HG03469 (cell line): ENCODE results near the gene C1QB.

ENCODE experiments used
- ATAC-seq: cut with Tn5 transposase; IDR thresholded peaks from one replicate; pipeline ENCODE4 v1.9.1; 2021; ENCODE audit warnings: mild to moderate bottlenecking, moderate library complexity, moderate number of reproducible peaks; ENCODE audit not compliant: unreplicated experiment

C1QB gene, protein sequence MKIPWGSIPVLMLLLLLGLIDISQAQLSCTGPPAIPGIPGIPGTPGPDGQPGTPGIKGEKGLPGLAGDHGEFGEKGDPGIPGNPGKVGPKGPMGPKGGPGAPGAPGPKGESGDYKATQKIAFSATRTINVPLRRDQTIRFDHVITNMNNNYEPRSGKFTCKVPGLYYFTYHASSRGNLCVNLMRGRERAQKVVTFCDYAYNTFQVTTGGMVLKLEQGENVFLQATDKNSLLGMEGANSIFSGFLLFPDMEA

GRCh38 chr1:22652881-22653316 is at the start of gene C1QB:
TSS of gene C1QB (plus strand) at chr1:22653236. CDS start at chr1:22659463, 6,227 bp downstream.
- ATAC-seq, result no peak

- ATAC-seq, result no peak
These were observed 46.9 kb upstream of the C1QB start for GRCh38 chr1:22606161-22606560.

DNA sequence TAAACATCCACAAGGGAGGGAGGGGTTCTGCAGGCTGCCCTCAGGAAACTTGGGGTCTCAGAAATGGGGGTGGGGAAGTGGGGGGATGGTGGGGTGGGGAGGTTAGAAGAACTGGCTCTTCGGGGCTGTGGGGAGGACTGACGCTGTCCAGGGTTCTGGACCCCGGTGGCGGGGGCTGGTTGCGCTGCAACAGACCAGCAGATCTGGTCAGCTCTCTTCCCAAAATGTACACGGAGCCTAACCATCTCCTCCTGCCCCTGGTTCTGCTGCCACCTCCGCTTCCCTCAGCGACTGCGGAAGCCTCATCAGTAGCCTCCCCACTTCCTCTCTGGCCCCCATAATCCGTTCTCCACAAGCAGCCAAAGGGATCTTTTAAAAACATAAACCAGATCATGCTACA is 45.9 kb upstream of the C1QB start:
- no peak for ATAC-seq

- no peak for ATAC-seq
These were observed 44.7 kb upstream of the C1QB start for GRCh38 chr1:22608361-22608760.

DNA sequence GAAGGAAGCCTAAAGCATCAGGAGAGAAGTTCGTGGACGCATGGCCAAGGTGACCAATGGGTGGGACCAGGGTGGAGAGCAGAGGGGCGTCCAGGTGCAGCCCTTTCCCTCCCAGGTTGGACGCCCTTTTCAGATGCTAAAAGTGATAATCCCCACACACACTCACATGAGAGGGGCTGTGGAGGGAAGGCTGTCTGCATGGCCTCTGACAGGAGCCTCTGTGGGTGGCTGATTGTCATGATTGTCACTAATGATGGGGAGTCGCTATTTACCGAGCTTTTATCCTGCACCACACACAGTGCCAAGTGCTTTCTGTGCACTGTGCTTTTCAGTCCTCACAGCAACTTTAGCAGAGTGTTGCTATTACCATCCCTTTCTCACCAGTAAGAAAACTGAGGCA is 43.7 kb upstream of the C1QB start:
- ATAC-seq, result no peak

DNA sequence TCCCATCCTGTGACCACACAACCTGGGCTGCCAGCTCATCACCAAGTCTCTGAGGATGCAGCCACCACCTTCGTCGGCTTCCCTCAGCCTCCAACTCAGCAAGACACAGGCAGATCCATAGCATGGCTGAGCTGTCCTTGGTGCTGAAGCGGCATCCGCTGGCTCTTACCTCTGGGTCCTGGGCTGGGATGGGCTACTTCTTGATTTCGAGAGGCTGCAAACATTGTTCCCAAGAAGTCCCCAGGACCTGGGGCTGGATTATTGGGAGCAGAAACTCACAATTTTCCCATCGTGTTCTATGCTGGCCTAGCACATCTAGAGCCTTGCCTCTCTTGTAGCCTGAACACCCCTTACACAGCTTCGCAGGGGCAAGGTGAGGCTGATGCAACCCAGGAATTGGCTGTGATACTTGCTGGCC is 41.5 kb upstream of the C1QB start:
- ATAC-seq, result no peak

GRCh38 chr1:22612671-22613571 is 40.1 kb upstream of the C1QB start:
- no peak for ATAC-seq

GRCh38 chr1:22613572-22613918 is 39.5 kb upstream of the C1QB start:
- no peak for ATAC-seq

DNA sequence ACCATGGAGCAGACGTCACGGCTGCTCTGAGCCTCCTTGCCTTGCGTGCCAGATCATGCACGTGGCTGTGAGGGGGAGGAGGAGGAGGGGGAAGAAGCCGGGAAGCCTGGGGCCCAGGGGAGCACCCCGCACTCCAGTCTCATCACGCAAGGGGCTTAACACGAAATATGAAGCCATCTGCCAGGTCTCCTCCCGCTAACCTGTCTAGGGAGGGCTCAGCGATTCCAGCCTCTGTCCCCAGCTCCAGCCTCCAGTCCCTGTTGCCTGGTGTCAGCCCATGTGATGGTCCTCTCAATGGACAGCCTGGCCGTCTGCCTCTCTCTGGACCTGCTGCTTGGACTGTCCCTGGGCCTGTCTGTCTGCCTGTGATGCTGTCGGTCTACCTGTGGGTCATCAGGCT is 39.1 kb upstream of the C1QB start:
- no peak for ATAC-seq

- no peak for ATAC-seq
These were observed 37.1 kb upstream of the C1QB start for GRCh38 chr1:22615886-22616285.

GRCh38 chr1:22616571-22616970 is 36.5 kb upstream of the C1QB start:
- no peak for ATAC-seq

DNA sequence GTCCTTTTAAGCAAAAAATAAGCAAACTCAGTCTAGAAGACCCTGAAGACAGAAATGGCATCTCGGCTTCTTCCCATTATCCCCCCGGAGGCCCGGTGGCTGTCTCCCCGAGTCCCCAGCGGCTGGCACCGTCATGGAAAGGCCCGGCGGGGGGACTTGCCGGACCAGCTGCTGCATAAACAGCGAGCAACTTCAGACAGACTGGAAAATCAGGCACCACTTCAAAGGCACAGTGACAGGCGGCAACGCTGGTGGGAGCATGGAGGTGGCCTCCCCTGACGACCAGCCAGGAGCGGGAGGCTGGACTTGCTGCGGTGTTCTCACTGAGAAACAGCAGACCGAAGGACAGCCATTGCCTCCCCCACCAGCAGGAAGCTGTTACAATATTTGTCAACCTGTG is 35.0 kb upstream of the C1QB start:
- ATAC-seq, result no peak

- ATAC-seq, result no peak
These were observed 33.8 kb upstream of the C1QB start for GRCh38 chr1:22619252-22619651.

DNA sequence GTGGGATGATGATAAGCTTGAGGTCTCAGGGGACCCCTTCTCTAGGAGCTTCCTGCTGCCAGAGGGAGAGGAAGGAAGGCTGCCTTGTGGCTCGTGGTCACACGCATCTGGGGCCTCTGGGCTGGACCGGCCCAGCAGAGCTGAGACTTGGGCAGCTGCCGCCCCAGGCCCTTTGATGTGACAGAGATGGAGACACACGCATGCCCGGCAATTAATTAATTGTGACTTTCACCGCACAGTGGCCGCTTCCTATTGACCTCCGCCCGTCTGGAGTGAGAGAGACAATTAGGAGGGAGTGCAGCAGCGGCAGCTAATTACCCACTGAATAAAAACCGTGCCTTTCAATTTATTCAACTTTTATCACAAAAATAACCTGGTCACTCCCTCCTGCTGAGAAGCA is 33.2 kb upstream of the C1QB start:
- ATAC-seq, result no peak

- no peak for ATAC-seq
These were observed 31.3 kb upstream of the C1QB start for GRCh38 chr1:22621761-22622160.

DNA sequence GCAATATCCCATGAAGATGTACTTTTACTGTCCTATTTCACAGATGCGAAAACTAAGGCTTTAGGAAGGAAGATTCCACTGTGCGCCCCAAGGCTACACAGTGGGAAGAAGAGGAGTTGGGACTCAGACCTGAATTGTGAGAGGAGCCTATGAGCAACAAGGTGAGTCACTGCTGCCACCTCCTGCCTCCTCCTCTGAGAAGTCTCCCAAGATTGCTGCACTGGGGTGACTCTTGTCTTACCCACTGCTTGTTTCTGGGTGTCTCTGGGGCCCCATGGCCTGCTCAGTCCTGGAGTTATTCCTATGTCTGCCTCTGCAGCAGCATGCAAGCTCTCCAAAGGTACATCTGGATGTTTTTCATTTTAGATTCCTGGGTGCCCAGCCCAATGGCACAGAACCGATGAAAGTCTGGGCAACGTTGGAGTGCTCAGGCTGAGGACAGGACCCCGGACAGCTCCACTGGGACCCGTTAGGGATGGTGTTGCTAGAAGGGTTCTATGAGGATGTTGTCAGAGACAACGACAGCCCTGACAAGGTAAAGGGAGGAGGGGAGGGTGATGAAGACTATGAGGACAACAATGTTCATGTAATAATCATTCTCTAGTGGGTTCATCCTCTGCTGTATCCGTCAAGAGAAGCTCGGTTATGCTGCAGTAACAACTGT is 27.6 kb upstream of the C1QB start:
- ATAC-seq, result no peak

GRCh38 chr1:22626237-22627157 is 26.5 kb upstream of the C1QB start:
- no peak for ATAC-seq

DNA sequence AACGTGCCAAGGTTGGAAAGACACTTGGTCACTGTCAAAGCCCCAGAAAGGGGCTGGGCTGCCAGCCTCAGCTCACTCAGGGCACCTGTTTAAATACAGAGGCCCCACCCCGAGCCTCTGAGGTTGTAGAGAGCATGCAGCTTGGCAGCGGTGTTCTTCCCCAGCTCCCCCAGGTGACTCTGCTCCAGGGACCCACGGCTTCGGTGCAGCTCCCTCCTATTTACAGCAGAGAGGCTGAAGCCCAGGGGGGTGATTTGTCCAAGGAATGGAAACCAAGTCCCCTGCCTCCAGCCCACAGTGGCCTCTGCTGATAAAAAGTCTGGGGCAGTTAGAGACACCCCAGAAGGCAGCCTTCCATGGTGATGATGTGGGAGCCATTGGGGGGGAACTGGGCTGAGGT is 25.7 kb upstream of the C1QB start:
- ATAC-seq, result no peak

- ATAC-seq, result no peak
These were observed 24.2 kb upstream of the C1QB start for GRCh38 chr1:22628698-22629444.

DNA sequence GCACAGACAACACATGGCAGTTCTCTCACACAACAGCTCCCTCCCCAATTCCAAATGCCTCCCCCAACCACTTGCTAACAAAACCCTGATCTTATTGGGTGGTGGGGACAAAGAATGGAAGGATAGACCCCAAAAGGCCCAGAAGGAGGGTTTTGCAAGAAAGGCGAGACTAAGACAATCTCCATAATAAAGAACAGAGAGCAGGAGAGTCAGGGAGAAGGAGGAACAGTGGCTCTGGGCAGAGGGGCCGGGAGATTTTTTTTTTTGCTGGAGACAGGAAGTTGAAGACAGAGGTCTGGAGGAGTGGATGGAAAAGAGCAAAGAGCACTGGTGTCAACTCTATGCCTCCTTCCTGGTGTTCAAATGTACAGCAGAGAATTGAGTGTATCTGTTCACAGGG is 23.1 kb upstream of the C1QB start:
- no peak for ATAC-seq
